Stimulated activated naive CD8-positive, alpha-beta T cell treated with anti-CD3 and anti-CD28 coated beads, Interleukin-15, amount 100 ng/mL, for 72 hours (primary cell): ENCODE data around the gene FXN.
"Not testable (repeated sequence)": the region's sequence is repeated elsewhere in the genome, so short reads cannot be mapped to it uniquely, and the experiment has no call there.

Experiments
- ATAC-seq: fragments of 150-1000 bp; cut with Tn5 transposase; 2 replicates; pipeline ENCODE4 v1.10.0; 2021; ENCODE audit warnings: mild to moderate bottlenecking, moderate library complexity
- DNase-seq, 2 donors: peaks; one replicate each; pipeline ENCODE4 v3.0.0; 2021 to 2022
- H3K27ac Mint-ChIP-seq, 2 donors: one replicate each; pipeline ENCODE4 v1.8.0; 2022; ENCODE audit warnings: mild to moderate bottlenecking in 2 of 2, mixed read lengths in 2 of 2, moderate library complexity in 2 of 2
- H3K27me3 Mint-ChIP-seq: one replicate; pipeline ENCODE4 v1.8.0; 2022; ENCODE audit warnings: mixed read lengths
- H3K4me1 Mint-ChIP-seq: one replicate; pipeline ENCODE4 v1.8.0; 2022; ENCODE audit warnings: mild to moderate bottlenecking, mixed read lengths
- H3K4me3 Mint-ChIP-seq, 2 donors: one replicate each; pipeline ENCODE4 v1.8.0; 2022; ENCODE audit warnings: mild to moderate bottlenecking in 2 of 2, mixed read lengths in 2 of 2, moderate library complexity in 1 of 2
- H3K9me3 Mint-ChIP-seq, 2 donors: one replicate each; pipeline ENCODE4 v1.8.0; 2022; ENCODE audit warnings: mixed read lengths in 2 of 2

FXN gene

DNA sequence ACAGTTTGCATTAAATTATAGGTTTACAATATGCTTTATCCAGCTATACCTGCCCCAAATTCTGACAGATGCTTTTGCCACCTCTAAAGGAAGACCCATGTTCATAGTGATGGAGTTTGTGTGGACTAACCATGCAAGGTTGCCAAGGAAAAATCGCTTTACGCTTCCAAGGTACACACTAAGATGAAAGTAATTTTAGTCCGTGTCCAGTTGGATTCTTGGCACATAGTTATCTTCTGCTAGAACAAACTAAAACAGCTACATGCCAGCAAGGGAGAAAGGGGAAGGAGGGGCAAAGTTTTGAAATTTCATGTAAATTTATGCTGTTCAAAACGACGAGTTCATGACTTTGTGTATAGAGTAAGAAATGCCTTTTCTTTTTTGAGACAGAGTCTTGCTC lies 41.0 kb downstream of the FXN start:
- Mint-ChIP-seq H3K9me3 (peaks cover 4 to 10% of the 10 kb centered on the region in 2 donors), H3K4me1 (no peaks in the 10 kb centered on the region), H3K27ac (no peak overlapping the region), H3K27me3 (no peaks in the 10 kb centered on the region), H3K4me3 (no peak overlapping the region)
- no peak for DNase-seq
- no peak for ATAC-seq

DNA sequence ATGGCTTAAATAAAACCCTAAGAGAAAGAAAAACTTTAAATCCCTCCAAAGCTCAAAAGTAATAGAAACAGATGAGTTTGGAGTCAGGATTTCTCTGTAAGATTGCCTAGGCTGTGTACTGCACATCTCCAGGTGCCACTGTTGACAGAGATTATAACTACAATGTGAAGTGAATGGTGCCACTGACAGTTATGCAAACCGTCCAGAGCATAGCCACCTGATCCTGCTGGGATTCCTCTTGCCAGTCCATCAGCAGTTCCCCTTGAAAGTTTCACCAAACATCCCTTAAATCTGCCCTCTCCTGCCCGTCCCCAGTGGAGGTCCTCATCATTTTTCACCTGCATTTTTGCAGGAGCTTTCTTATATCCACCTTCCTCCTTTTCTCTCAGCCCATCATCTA lies 42.5 kb downstream of the FXN start:
- Mint-ChIP-seq H3K27ac (peak overlapping the region in 1 of 2 donors; percentile 74), H3K4me3 (no peak overlapping the region), H3K27me3 (no peaks in the 10 kb centered on the region), H3K4me1 (no peaks in the 10 kb centered on the region), H3K9me3 (peaks cover 4 to 10% of the 10 kb centered on the region in 2 donors)
- DNase-seq (no peak), ATAC-seq (no peak)

DNA sequence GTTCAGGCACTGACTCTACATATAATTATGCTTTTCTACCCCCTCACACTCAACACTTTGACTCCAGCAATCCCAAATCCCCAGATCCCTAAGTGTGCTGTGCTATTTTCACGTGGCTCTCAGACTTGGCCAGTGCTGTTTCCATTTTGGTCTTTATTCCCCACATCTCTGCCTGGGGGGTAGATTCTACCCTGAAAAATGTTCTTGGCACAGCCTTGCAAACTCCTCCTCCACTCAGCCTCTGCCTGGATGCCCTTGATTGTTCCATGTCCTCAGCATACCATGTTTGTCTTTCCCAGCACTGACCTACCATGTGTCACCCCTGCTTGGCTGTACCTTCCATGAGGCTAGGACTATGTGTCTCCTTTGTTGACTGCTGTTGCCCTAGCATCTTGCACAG lies 43.0 kb downstream of the FXN start:
- H3K27ac Mint-ChIP-seq: no peak overlapping the region
- no peaks in the 10 kb centered on the region for H3K27me3 Mint-ChIP-seq
- DNase-seq: no peak
- H3K4me1 Mint-ChIP-seq: no peaks in the 10 kb centered on the region
- H3K9me3 Mint-ChIP-seq: peaks cover 4 to 10% of the 10 kb centered on the region in 2 donors
- ATAC-seq: no peak
- H3K4me3 Mint-ChIP-seq: no peak overlapping the region

- ATAC-seq: no peak
- Mint-ChIP-seq H3K9me3 (peaks cover 4 to 10% of the 10 kb centered on the region in 2 donors), H3K27ac (no peak overlapping the region), H3K4me1 (no peaks in the 10 kb centered on the region), H3K4me3 (no peak overlapping the region), H3K27me3 (no peaks in the 10 kb centered on the region)
- no peak for DNase-seq
Measured at GRCh38 chr9:69079186-69079585, 43.6 kb downstream of the FXN start.

GRCh38 chr9:69081261-69081660 lies 45.7 kb downstream of the FXN start:
- Mint-ChIP-seq H3K27ac (no peak overlapping the region), H3K4me3 (no peak overlapping the region), H3K4me1 (no peaks in the 10 kb centered on the region), H3K27me3 (no peaks in the 10 kb centered on the region), H3K9me3 (peaks cover 4 to 10% of the 10 kb centered on the region in 2 donors)
- ATAC-seq (no peak), DNase-seq (no peak)

- ATAC-seq (no peak), DNase-seq (no peak)
- Mint-ChIP-seq H3K4me1 (no peaks in the 10 kb centered on the region), H3K4me3 (no peak overlapping the region), H3K27me3 (no peaks in the 10 kb centered on the region), H3K27ac (no peak overlapping the region), H3K9me3 (peaks cover 4 to 10% of the 10 kb centered on the region in 2 donors)
Measured at GRCh38 chr9:69083321-69083720, 47.8 kb downstream of the FXN start.

- Mint-ChIP-seq H3K27me3 (no peaks in the 10 kb centered on the region), H3K9me3 (no peaks in the 10 kb centered on the region), H3K4me3 (no peak overlapping the region), H3K4me1 (no peaks in the 10 kb centered on the region), H3K27ac (no peak overlapping the region)
- ATAC-seq (no peak), DNase-seq (no peak)
Measured at GRCh38 chr9:69085569-69086283, 50.2 kb downstream of the FXN start.

- Mint-ChIP-seq H3K9me3 (no peaks in the 10 kb centered on the region), H3K27ac (no peak overlapping the region), H3K4me1 (no peaks in the 10 kb centered on the region), H3K27me3 (no peaks in the 10 kb centered on the region), H3K4me3 (no peak overlapping the region)
- DNase-seq (no peak), ATAC-seq (no peak)
Measured at GRCh38 chr9:69086312-69086711, 50.8 kb downstream of the FXN start.

DNA sequence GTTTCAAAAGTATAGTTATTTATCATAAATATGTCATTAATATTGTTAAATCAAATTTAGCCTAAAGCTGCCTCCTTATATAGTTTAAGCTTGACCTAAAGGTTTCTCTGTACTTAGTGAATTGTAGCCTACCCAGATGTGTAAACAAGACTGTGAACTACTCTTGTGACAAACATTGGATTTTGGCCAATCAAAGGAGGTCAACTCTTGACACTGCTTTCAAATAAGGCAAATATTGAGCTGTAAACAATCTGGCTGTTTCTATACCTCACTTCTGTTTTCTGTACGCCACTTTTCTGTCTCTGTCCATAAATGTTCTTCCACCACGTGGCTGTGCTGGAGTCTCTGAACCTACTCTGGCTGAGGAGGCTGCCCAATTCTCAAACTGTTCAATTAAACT lies 51.2 kb downstream of the FXN start:
- no peak for ATAC-seq

DNA sequence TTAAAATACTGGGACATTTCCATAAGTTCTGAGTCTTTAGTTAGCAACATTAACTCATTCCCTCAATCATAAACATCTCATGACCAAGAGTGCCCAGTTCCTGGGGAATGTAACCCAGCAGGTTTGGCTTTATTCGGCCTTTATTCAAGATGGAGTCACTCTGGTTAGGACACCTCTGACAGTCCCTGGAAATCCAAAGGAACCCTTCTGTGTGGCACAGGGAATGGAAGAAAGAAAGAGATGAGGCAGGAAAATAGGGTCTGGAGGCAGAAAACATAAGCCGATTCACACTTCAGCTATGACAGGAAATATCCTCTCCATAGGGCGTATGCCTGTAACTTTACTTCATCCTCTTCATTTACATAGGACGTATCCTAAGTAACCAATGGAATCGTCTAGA lies 53.5 kb downstream of the FXN start:
- H3K27me3 Mint-ChIP-seq: no peaks in the 10 kb centered on the region
- no peak overlapping the region for H3K4me3 Mint-ChIP-seq
- ATAC-seq (no peak), DNase-seq (no peak)
- no peak overlapping the region for H3K27ac Mint-ChIP-seq
- no peaks in the 10 kb centered on the region for H3K9me3 Mint-ChIP-seq
- H3K4me1 Mint-ChIP-seq: no peaks in the 10 kb centered on the region

More for the DNA sequence above, 51.2 kb downstream of the FXN start:
- no peak for DNase-seq
- H3K27me3 Mint-ChIP-seq: no peaks in the 10 kb centered on the region
- no peaks in the 10 kb centered on the region for H3K9me3 Mint-ChIP-seq
- H3K27ac Mint-ChIP-seq: no peak overlapping the region
- no peaks in the 10 kb centered on the region for H3K4me1 Mint-ChIP-seq
- H3K4me3 Mint-ChIP-seq: no peak overlapping the region

DNA sequence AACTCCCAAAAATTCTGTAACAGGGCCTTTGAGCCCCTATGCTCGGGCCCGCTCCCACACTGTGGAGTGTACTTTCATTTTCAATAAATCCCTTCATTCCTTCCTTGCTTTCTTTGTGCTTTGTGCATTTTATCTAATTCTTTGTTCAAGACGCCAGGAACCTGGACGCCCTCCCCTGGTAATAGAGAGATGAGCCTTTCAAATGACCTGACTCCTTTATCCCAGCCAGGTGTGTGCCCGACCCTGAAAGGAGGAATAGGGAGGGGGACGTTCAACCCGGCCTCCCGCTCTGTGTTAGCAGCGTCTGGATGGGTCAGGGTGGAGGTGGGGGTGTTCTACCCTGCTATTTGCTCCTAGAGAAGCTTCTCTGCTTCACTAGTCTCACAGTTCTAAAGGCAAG lies 53.9 kb downstream of the FXN start:
- Mint-ChIP-seq H3K4me1 (no peaks in the 10 kb centered on the region), H3K27ac (no peak overlapping the region), H3K4me3 (no peak overlapping the region), H3K9me3 (no peaks in the 10 kb centered on the region), H3K27me3 (no peaks in the 10 kb centered on the region)
- ATAC-seq: no peak
- DNase-seq: no peak

GRCh38 chr9:69090140-69090750 lies 54.7 kb downstream of the FXN start:
- Mint-ChIP-seq H3K27ac (no peak overlapping the region), H3K4me1 (no peaks in the 10 kb centered on the region), H3K27me3 (no peaks in the 10 kb centered on the region), H3K4me3 (no peak overlapping the region), H3K9me3 (no peaks in the 10 kb centered on the region)
- ATAC-seq (no peak), DNase-seq (no peak)

DNA sequence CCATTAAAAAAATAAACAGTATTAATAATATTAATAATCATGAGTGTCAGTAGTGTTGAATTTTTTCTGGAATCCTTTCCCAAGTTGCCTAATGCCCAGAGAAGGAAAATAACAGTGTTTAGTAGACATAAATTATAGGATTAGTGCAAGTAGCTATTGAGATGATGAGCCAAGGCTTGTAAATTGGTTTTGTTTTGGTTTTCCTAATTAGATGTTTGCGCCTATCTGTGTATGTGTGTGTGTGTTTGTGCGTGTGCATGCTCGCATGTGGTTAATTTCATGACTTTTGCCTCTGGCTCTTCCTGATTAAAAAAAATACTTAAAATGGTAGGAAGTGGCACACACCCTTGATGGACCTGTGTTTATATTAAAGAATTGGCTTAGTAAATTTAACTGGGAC lies 55.4 kb downstream of the FXN start:
- Mint-ChIP-seq H3K4me3 (no peak overlapping the region), H3K4me1 (no peaks in the 10 kb centered on the region), H3K27ac (no peak overlapping the region), H3K27me3 (no peaks in the 10 kb centered on the region), H3K9me3 (no peaks in the 10 kb centered on the region)
- ATAC-seq (no peak), DNase-seq (no peak)

- no peak overlapping the region for H3K27ac Mint-ChIP-seq
- H3K27me3 Mint-ChIP-seq: no peaks in the 10 kb centered on the region
- H3K4me1 Mint-ChIP-seq: no peaks in the 10 kb centered on the region
- DNase-seq (no peak), ATAC-seq (no peak)
- H3K9me3 Mint-ChIP-seq: no peaks in the 10 kb centered on the region
- no peak overlapping the region for H3K4me3 Mint-ChIP-seq
Measured at GRCh38 chr9:69093471-69094103, 58.0 kb downstream of the FXN start.

- H3K27me3 Mint-ChIP-seq, ATAC-seq, DNase-seq, H3K4me1 Mint-ChIP-seq, H3K9me3 Mint-ChIP-seq, H3K27ac Mint-ChIP-seq, H3K4me3 Mint-ChIP-seq: not testable (repeated sequence)
Measured at GRCh38 chr9:69094361-69095135, 59.0 kb downstream of the FXN start.

- Mint-ChIP-seq H3K9me3 (no peaks in the 10 kb centered on the region), H3K27me3 (no peaks in the 10 kb centered on the region), H3K27ac (no peak overlapping the region), H3K4me1 (no peaks in the 10 kb centered on the region), H3K4me3 (no peak overlapping the region)
- no peak for DNase-seq
- no peak for ATAC-seq
Measured at GRCh38 chr9:69097064-69097463, 61.5 kb downstream of the FXN start.
